Measurements from ENCODE around the gene TBC1D4.

DNA sequence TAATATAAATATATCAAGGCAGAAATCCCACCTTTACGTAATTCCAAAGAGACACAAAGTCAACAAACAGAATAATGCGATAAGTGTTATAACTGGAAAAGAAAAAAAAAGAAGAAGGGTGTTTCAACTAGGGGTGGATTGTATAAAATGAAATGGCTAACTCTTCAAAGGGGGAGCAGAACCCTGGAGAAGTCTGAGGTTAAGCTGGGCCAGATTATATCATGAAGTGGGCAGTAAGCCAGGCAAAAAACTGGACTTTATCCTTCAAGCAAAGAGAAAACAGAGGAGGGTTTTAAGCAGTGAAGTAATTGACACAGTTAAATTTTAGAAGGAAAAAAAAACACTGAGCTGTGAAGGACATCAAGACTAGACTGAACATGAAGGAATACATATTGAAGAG lies 41.9 kb downstream of the TBC1D4 start:
- TF ChIP-seq EZH2phosphoT487 (IDR thresholded peaks at IDR 0.05; ENCODE audit: unreplicated experiment) (no peak), EZH2 (IDR thresholded peaks at IDR 0.05; ENCODE audit: low read depth, unreplicated experiment) (no peak), JUNB (IDR thresholded peaks at IDR 0.05; ENCODE audit: unreplicated experiment) (no peak), NANOG (IDR thresholded peaks at IDR 0.05; ENCODE audit: borderline replicate concordance) (no peak), ZNF331 (CRISPR knock-in tag; IDR thresholded peaks at IDR 0.05; ENCODE audit: low read depth) (no peak), POLR2AphosphoS5 (IDR thresholded peaks at IDR 0.05; ENCODE audit: low read depth) (no peak)
- TF ChIP-seq, protein P1, sequence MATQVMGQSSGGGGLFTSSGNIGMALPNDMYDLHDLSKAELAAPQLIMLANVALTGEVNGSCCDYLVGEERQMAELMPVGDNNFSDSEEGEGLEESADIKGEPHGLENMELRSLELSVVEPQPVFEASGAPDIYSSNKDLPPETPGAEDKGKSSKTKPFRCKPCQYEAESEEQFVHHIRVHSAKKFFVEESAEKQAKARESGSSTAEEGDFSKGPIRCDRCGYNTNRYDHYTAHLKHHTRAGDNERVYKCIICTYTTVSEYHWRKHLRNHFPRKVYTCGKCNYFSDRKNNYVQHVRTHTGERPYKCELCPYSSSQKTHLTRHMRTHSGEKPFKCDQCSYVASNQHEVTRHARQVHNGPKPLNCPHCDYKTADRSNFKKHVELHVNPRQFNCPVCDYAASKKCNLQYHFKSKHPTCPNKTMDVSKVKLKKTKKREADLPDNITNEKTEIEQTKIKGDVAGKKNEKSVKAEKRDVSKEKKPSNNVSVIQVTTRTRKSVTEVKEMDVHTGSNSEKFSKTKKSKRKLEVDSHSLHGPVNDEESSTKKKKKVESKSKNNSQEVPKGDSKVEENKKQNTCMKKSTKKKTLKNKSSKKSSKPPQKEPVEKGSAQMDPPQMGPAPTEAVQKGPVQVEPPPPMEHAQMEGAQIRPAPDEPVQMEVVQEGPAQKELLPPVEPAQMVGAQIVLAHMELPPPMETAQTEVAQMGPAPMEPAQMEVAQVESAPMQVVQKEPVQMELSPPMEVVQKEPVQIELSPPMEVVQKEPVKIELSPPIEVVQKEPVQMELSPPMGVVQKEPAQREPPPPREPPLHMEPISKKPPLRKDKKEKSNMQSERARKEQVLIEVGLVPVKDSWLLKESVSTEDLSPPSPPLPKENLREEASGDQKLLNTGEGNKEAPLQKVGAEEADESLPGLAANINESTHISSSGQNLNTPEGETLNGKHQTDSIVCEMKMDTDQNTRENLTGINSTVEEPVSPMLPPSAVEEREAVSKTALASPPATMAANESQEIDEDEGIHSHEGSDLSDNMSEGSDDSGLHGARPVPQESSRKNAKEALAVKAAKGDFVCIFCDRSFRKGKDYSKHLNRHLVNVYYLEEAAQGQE (IDR thresholded peaks at IDR 0.05; ENCODE audit: unreplicated experiment): no peak
- TF ChIP-seq, protein P2, sequence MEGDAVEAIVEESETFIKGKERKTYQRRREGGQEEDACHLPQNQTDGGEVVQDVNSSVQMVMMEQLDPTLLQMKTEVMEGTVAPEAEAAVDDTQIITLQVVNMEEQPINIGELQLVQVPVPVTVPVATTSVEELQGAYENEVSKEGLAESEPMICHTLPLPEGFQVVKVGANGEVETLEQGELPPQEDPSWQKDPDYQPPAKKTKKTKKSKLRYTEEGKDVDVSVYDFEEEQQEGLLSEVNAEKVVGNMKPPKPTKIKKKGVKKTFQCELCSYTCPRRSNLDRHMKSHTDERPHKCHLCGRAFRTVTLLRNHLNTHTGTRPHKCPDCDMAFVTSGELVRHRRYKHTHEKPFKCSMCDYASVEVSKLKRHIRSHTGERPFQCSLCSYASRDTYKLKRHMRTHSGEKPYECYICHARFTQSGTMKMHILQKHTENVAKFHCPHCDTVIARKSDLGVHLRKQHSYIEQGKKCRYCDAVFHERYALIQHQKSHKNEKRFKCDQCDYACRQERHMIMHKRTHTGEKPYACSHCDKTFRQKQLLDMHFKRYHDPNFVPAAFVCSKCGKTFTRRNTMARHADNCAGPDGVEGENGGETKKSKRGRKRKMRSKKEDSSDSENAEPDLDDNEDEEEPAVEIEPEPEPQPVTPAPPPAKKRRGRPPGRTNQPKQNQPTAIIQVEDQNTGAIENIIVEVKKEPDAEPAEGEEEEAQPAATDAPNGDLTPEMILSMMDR (conservative IDR thresholded peaks at IDR 0.05; ENCODE audit: low read depth in 2 of 2): no peak
